Osteocyte (in vitro differentiated cells): ENCODE results near the gene NDRG2. TPM values are rescaled to one million over a fixed set of nuclear protein-coding genes. Genes with fewer than 3 reads are reported as not detected.

Experiments used
- DNase-seq: peaks from one replicate; pipeline ENCODE4 v3.0.0; 2021; ENCODE audit warnings: mixed read lengths; ENCODE audit not compliant: unreplicated experiment; ENCODE audit errors: extremely low spot score
- H3K27ac Mint-ChIP-seq: one replicate; pipeline ENCODE4 v1.8.0; 2021; ENCODE audit warnings: mild to moderate bottlenecking, mixed read lengths; ENCODE audit not compliant: unreplicated experiment
- H3K27me3 Mint-ChIP-seq: one replicate; pipeline ENCODE4 v1.8.0; 2021; ENCODE audit warnings: mixed read lengths; ENCODE audit not compliant: unreplicated experiment
- H3K36me3 Mint-ChIP-seq: one replicate; pipeline ENCODE4 v1.8.0; 2021; ENCODE audit warnings: mixed read lengths; ENCODE audit not compliant: unreplicated experiment
- H3K4me1 Mint-ChIP-seq: one replicate; pipeline ENCODE4 v1.8.0; 2021; ENCODE audit warnings: mixed read lengths; ENCODE audit not compliant: unreplicated experiment
- H3K4me3 Mint-ChIP-seq: one replicate; pipeline ENCODE4 v1.8.0; 2021; ENCODE audit warnings: mild to moderate bottlenecking, moderate library complexity, mixed read lengths; ENCODE audit not compliant: unreplicated experiment
- H3K9me3 Mint-ChIP-seq: one replicate; pipeline ENCODE4 v1.8.0; 2021; ENCODE audit warnings: mixed read lengths; ENCODE audit not compliant: unreplicated experiment
- total RNA-seq: library from RNA; stranded (reverse); gene quantifications from 2 replicates; pipeline ENCODE4 v1.2.1, GENCODE V29; 2021
- TF ChIP-seq, protein P1 (sequence below): fragments of 200-600 bp; sonication (generic); IDR thresholded peaks from 2 replicates; pipeline ENCODE4 v1.5.0; 2021; ENCODE audit warnings: antibody characterized with exemption, mild to moderate bottlenecking, moderate library complexity

NDRG2 gene
- total RNA-seq, 1 donor from 2014 or later: 8.6 TPM

DNA sequence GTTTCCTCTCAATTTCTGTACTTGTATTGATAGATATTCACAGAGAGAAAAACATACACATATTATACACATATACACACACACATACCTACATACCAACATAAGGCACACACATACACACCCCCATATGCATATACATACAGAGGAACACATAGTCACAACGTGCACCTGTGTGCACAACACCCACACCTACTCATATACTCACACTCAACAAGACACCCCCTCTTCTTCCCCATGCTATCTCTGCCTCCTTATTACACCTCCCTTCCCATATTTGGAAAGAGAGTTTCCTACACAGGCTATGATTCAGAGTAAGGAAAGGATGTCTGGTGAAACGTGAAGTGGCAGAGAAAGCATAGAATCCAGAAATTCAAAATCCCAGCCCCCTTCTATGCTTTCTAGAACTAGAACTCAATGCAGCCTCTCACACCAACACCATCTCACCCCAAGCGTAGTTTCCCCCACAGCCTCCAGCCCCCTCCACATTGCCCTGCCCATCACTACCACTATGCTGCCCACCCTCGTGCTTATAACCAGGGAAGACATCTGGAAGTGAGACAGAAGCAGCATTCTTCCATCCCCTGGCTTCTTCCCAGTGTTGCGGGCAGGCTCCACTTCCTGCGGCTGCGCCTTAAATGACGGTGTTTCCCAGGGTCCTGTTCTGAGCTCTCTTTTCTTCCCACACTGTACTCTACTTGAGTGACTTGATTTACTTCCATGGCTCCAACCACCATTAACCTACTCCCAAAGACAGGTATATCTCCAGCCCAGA is 35.2 kb upstream of the NDRG2 start:
- Mint-ChIP-seq H3K4me1 (peaks cover 25% of the 10 kb centered on the region), H3K4me3 (no peak overlapping the region), H3K27ac (no peak overlapping the region), H3K36me3 (no peaks in the 10 kb centered on the region), H3K27me3 (no peaks in the 10 kb centered on the region), H3K9me3 (no peaks in the 10 kb centered on the region)
- DNase-seq: no peak
- TF ChIP-seq, protein P1, sequence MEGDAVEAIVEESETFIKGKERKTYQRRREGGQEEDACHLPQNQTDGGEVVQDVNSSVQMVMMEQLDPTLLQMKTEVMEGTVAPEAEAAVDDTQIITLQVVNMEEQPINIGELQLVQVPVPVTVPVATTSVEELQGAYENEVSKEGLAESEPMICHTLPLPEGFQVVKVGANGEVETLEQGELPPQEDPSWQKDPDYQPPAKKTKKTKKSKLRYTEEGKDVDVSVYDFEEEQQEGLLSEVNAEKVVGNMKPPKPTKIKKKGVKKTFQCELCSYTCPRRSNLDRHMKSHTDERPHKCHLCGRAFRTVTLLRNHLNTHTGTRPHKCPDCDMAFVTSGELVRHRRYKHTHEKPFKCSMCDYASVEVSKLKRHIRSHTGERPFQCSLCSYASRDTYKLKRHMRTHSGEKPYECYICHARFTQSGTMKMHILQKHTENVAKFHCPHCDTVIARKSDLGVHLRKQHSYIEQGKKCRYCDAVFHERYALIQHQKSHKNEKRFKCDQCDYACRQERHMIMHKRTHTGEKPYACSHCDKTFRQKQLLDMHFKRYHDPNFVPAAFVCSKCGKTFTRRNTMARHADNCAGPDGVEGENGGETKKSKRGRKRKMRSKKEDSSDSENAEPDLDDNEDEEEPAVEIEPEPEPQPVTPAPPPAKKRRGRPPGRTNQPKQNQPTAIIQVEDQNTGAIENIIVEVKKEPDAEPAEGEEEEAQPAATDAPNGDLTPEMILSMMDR: no peak

DNA sequence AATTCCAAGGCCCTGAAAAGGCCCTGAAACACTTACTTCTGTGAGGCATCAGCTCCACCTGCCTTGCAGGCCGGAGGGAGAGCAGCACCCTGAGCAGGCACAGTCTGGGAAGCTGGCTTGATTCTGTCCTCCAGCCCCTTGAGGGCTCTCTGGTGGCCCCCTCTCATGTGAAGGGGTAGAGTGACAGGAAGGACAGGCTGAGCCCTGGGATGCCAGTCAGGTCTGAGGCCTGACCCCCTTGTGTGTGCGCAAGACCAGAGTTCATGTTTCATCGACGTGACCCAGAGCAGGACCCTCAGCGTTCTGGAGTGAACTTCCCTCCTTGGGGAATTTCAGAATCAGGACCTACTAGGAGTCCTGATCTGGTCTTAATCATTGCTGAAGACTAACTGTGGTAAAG is 34.0 kb upstream of the NDRG2 start:
- H3K27me3 Mint-ChIP-seq: no peaks in the 10 kb centered on the region
- H3K4me1 Mint-ChIP-seq: peaks cover 21% of the 10 kb centered on the region
- no peaks in the 10 kb centered on the region for H3K9me3 Mint-ChIP-seq
- TF ChIP-seq, protein P1: no peak
- H3K27ac Mint-ChIP-seq: no peak overlapping the region
- H3K36me3 Mint-ChIP-seq: no peaks in the 10 kb centered on the region
- no peak for DNase-seq
- no peak overlapping the region for H3K4me3 Mint-ChIP-seq

DNA sequence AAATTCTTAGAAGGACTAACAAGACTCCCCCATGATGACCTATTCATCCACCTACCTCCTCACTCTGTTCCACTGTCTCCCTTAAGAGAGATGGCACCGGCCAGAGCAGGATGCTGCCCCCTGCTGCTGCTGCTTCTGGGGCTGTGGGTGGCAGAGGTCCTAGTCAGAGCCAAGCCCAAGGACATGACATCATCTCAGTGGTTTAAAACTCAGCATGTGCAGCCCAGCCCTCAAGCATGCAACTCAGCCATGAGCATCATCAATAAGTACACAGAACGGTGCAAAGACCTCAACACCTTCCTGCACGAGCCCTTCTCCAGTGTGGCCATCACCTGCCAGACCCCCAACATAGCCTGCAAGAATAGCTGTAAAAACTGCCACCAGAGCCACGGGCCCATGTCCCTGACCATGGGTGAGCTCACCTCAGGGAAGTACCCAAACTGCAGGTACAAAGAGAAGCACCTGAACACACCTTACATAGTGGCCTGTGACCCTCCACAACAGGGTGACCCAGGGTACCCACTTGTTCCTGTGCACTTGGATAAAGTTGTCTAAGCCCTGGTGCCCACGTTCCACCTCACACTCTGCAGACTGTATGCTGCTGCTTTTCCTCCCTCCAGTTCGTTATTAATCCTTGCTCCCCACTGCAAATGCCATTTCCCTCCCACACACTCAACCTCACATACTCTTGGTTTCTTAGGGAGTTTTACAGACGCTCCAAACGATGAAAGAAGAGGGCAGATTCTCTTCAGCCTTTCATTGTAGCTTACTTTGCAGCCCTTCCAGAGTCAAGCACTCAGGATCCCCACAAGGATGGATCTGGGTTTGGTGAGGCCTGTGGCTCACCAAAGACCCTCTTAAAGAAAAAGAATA is 33.2 kb upstream of the NDRG2 start, which contains the start of gene RNASE8:
Gene RNASE8, plus strand, starts transcription at position 20 of the 873 bp plus-strand sequence. Its CDS starts 71 bp downstream, at position 91.
- no peak within 1 kb of the TSS for H3K27ac Mint-ChIP-seq
- no peaks in the 10 kb centered on the region for H3K27me3 Mint-ChIP-seq
- TF ChIP-seq, protein P1: no peak
- no peak within 1 kb of the TSS for H3K4me3 Mint-ChIP-seq
- H3K4me1 Mint-ChIP-seq: peaks cover 13% of the 10 kb centered on the region
- no peak for DNase-seq
- no peaks in the 10 kb centered on the region for H3K9me3 Mint-ChIP-seq
- H3K36me3 Mint-ChIP-seq: no peaks in the 10 kb centered on the region

DNA sequence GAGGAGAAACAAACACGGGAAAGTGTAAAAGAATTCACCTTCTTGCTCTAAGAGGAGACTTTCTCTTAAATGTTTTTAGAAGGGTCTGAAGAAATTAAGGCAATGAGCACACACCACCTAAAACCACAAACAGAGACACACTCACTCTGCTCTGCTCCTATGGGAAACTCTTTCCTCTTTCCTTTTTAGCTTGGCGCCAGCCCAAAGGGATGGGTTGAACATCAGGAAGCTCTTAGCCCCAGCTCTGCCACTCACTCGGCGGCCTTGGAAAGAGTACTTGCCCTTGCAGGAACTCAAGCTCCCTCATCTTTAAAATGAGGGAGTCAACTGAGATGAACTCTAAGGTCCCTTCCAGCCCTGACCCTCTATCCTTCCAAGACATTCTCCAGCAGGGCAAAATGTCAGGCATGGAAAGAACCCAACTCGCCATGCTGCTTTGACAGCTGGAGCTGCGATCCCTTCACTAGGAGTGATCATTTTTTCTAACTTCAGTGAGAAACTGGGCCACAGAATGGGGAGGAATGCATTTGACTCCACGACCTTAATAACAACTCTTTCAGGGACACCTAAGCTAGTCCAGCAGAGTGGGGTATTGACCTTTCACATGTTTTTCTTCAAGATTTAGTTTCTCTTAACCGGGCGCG is 31.8 kb upstream of the NDRG2 start:
- H3K36me3 Mint-ChIP-seq: no peaks in the 10 kb centered on the region
- no peak overlapping the region for H3K27ac Mint-ChIP-seq
- no peak for DNase-seq
- TF ChIP-seq, protein P1: no peak
- H3K4me1 Mint-ChIP-seq: peaks cover 3% of the 10 kb centered on the region
- H3K27me3 Mint-ChIP-seq: no peaks in the 10 kb centered on the region
- H3K4me3 Mint-ChIP-seq: no peak overlapping the region
- H3K9me3 Mint-ChIP-seq: no peaks in the 10 kb centered on the region
